ENCODE measurements around the gene TSPAN5. TPM values are rescaled to one million over a fixed set of nuclear protein-coding genes. Genes with fewer than 3 reads are reported as not detected.

The TSPAN5 gene
- total RNA-seq, 3 donors from 2014 or later (not counting 1 experiment from before 2014, with no cell fraction given) = 6.8 to 13.7 (median 11.4) TPM

GRCh38 chr4:98567611-98568010 lies 90.8 kb downstream of the TSPAN5 start:
- no peaks in the 10 kb centered on the region for H3K36me3 Mint-ChIP-seq
- H3K4me3 Mint-ChIP-seq = no peak overlapping the region
- H3K36me3 ChIP-seq (ENCODE audit: control insufficient read depth, insufficient read depth, low read length) = no peaks in the 10 kb centered on the region
- no peaks in the 10 kb centered on the region for H3K27me3 Mint-ChIP-seq (ENCODE audit: low read depth in 2 of 2)
- 94% methylated on average over 6 of the region's 7 CpGs for WGBS (ENCODE audit: insufficient coverage)
- peaks cover 4% of the 10 kb centered on the region for H3K4me1 ChIP-seq (ENCODE audit: control insufficient read depth, insufficient read depth, low read length)
- H3K27me3 ChIP-seq (ENCODE audit: control insufficient read depth, insufficient read depth, low read length) = no peaks in the 10 kb centered on the region
- no peaks in the 10 kb centered on the region for H3K9me3 ChIP-seq (ENCODE audit: control insufficient read depth, insufficient read depth, low read length)
- H3K4me1 Mint-ChIP-seq = peaks cover 24 to 43% of the 10 kb centered on the region in 2 donors
- TF ChIP-seq CTCF (IDR thresholded peaks at IDR 0.05) = no peak
- ATAC-seq (no peak), DNase-seq (no peak)
- no peak overlapping the region for H3K27ac ChIP-seq (ENCODE audit: low read length)
- H3K4me3 ChIP-seq (ENCODE audit: low read length) = no peak overlapping the region
- no peaks in the 10 kb centered on the region for H3K9me3 Mint-ChIP-seq
- no peak overlapping the region for H3K27ac Mint-ChIP-seq
- intact Hi-C loops (cut with micrococcal nuclease) = no loop called here

DNA sequence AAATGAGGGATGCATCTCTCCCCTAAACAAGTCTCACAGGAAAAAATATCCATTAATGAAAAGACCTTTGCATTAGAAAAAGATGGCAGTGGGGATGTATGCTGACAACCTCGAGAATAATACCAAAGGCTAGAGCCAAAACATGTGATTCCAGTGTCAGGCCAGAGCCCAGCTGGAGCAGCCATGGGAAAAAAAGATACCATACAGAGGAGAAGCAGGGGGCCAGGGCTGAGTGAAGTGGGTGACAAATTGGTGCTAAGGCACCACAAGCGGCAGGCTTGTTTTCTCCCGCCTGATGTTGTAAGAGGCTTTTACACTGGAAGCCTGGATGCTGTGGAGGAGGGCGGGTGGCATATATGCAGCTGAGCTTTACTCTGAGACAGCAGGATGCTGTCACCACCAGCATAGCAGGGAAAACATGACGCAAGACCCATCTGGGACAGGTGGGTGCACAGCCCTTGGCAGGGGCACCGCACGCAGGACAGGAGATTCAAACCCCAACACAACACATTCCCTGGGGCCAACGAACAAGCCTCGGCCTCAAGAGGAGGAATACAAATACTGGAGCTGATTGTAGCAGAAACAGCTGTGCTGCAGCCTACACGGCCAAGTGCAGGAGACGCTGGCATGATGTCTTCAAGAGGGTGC lies 91.9 kb downstream of the TSPAN5 start:
- Mint-ChIP-seq H3K9me3 (no peaks in the 10 kb centered on the region), H3K27me3 (ENCODE audit: low read depth in 2 of 2) (no peaks in the 10 kb centered on the region), H3K27ac (no peak overlapping the region), H3K36me3 (no peaks in the 10 kb centered on the region), H3K4me1 (peaks cover 19 to 38% of the 10 kb centered on the region in 2 donors), H3K4me3 (no peak overlapping the region)
- no peaks in the 10 kb centered on the region for H3K9me3 ChIP-seq (ENCODE audit: control insufficient read depth, insufficient read depth, low read length)
- no peaks in the 10 kb centered on the region for H3K27me3 ChIP-seq (ENCODE audit: control insufficient read depth, insufficient read depth, low read length)
- no peaks in the 10 kb centered on the region for H3K36me3 ChIP-seq (ENCODE audit: control insufficient read depth, insufficient read depth, low read length)
- TF ChIP-seq CTCF (IDR thresholded peaks at IDR 0.05) = no peak
- 95% methylated on average over 11 of the region's 11 CpGs for WGBS (ENCODE audit: insufficient coverage)
- no peak for ATAC-seq
- H3K27ac ChIP-seq (ENCODE audit: low read length) = no peak overlapping the region
- no peak overlapping the region for H3K4me3 ChIP-seq (ENCODE audit: low read length)
- DNase-seq = no peak
- peaks cover under 1% of the 10 kb centered on the region for H3K4me1 ChIP-seq (ENCODE audit: control insufficient read depth, insufficient read depth, low read length)
- intact Hi-C loops (cut with micrococcal nuclease) = no loop called here

- Histone ChIP-seq H3K27me3 (ENCODE audit: control insufficient read depth, insufficient read depth, low read length) (no peaks in the 10 kb centered on the region), H3K4me1 (ENCODE audit: control insufficient read depth, insufficient read depth, low read length) (no peaks in the 10 kb centered on the region), H3K4me3 (ENCODE audit: low read length) (no peak overlapping the region), H3K9me3 (ENCODE audit: control insufficient read depth, insufficient read depth, low read length) (no peaks in the 10 kb centered on the region), H3K27ac (ENCODE audit: low read length) (no peak overlapping the region), H3K36me3 (ENCODE audit: control insufficient read depth, insufficient read depth, low read length) (no peaks in the 10 kb centered on the region)
- H3K36me3 Mint-ChIP-seq = no peaks in the 10 kb centered on the region
- H3K4me3 Mint-ChIP-seq = no peak overlapping the region
- intact Hi-C loops (cut with micrococcal nuclease) = no loop called here
- no peak overlapping the region for H3K27ac Mint-ChIP-seq
- no peaks in the 10 kb centered on the region for H3K27me3 Mint-ChIP-seq (ENCODE audit: low read depth in 2 of 2)
- DNase-seq = no peak
- no peak for TF ChIP-seq CTCF (IDR thresholded peaks at IDR 0.05)
- 42% methylated on average over 5 of the region's 5 CpGs for WGBS (ENCODE audit: insufficient coverage)
- no peak for ATAC-seq
- no peaks in the 10 kb centered on the region for H3K9me3 Mint-ChIP-seq
- H3K4me1 Mint-ChIP-seq = peaks cover 17 to 34% of the 10 kb centered on the region in 2 donors
Observed at GRCh38 chr4:98565681-98566301, 92.6 kb downstream of the TSPAN5 start.

Measured in natural killer cell (primary cell).